ENCODE measurements around the gene NKX1-1.

Gene NKX1-1

DNA sequence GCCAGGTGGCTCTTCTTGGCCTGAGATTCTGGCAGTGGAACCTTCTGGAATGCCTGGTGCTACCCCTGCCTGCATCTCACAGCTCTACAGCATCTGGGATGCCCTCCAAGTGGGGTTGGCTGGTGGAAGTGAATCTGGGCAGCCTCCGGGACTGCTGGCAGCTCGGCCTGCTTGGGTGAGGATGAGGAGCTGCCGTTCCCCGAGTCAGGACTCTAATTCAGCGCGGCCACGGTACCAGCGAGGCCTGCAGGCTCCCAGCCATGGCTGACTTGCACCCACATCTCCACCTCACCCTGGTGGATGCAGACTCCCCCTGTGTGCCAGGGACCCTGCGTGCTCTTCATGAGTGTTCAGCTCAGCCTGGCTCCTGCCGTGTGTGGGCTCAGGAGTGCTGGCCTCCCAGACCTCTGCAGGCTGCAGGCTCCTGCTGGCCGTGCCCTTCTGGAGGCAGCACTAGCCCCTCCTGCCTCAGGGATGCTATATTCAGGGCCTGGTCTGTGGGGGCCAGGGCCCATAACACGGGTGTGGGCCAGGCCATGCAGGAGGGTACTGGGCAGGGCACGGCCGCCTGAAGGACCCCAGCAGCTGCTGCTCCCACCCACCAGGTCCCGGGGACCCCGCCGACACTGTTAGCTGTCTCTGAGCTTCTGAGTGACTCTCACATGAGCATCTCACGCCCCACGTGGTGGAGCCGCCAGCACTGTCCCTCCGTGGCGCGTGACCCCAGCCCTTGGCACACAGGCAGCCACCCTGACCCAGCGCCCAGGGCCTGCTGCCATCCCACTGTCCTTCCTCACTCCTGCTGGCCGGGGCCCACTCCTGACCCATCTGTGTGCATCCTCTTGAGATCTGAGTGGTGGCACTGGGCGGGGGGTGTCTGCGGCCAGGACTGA lies 48.6 kb downstream of the NKX1-1 start:
- no peak overlapping the region for H3K27ac ChIP-seq
- TF ChIP-seq, protein P1, sequence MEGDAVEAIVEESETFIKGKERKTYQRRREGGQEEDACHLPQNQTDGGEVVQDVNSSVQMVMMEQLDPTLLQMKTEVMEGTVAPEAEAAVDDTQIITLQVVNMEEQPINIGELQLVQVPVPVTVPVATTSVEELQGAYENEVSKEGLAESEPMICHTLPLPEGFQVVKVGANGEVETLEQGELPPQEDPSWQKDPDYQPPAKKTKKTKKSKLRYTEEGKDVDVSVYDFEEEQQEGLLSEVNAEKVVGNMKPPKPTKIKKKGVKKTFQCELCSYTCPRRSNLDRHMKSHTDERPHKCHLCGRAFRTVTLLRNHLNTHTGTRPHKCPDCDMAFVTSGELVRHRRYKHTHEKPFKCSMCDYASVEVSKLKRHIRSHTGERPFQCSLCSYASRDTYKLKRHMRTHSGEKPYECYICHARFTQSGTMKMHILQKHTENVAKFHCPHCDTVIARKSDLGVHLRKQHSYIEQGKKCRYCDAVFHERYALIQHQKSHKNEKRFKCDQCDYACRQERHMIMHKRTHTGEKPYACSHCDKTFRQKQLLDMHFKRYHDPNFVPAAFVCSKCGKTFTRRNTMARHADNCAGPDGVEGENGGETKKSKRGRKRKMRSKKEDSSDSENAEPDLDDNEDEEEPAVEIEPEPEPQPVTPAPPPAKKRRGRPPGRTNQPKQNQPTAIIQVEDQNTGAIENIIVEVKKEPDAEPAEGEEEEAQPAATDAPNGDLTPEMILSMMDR (conservative IDR thresholded peaks at IDR 0.05): no peak

- TF ChIP-seq, protein P1 (conservative IDR thresholded peaks at IDR 0.05): peak; percentile 88
- H3K27ac ChIP-seq: no peak overlapping the region
These were observed 49.9 kb downstream of the NKX1-1 start for GRCh38 chr4:1356181-1356998.

GRCh38 chr4:1355378-1355777 lies 50.9 kb downstream of the NKX1-1 start:
- no peak overlapping the region for H3K27ac ChIP-seq
- TF ChIP-seq, protein P1 (conservative IDR thresholded peaks at IDR 0.05): no peak

- H3K27ac ChIP-seq: no peak overlapping the region
- TF ChIP-seq, protein P1 (conservative IDR thresholded peaks at IDR 0.05): no peak
These were observed 51.3 kb downstream of the NKX1-1 start for GRCh38 chr4:1354983-1355275.

DNA sequence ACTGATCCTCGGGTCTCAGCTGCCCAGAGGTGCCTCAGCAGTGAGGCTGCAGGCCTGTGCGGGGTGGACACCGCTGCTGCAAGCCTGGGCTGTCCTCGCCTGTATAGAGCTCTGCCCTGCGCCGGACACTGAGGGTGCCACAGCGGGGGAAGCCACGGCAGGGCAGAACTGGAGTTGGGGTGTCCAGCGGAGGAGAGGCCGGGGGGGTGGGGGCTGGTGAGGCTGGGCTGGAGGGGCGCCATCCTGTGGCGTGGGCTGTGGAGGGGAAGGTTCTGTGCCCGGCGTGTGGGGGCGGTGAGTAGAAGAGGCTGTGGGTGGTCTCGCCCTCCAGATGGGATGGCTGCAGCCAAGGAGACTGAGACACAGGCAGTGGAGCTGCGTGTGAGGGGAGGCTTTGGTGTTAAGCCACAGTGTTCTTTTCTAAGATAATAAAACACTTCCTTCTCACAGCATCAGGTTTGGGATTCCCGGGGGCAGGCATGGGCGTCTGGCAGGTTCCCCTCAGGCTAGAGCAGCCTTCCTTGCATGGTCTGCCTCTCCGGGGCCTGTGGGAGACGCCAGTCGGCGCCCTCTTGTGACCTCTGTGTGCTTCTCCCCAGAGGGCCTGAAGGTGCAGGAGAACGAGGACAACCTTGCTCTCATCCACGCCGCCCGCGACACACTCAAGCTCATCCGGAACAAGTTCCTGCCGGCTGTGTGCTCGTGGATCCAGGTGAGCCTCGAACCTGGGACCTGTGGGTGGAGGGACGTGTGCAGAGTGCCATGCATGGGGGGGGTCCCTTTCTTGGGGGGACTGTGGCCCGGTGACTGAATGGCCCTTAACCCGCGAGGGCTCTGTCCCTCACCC lies 51.9 kb downstream of the NKX1-1 start:
- no peak overlapping the region for H3K27ac ChIP-seq
- TF ChIP-seq, protein P1 (conservative IDR thresholded peaks at IDR 0.05): no peak

DNA sequence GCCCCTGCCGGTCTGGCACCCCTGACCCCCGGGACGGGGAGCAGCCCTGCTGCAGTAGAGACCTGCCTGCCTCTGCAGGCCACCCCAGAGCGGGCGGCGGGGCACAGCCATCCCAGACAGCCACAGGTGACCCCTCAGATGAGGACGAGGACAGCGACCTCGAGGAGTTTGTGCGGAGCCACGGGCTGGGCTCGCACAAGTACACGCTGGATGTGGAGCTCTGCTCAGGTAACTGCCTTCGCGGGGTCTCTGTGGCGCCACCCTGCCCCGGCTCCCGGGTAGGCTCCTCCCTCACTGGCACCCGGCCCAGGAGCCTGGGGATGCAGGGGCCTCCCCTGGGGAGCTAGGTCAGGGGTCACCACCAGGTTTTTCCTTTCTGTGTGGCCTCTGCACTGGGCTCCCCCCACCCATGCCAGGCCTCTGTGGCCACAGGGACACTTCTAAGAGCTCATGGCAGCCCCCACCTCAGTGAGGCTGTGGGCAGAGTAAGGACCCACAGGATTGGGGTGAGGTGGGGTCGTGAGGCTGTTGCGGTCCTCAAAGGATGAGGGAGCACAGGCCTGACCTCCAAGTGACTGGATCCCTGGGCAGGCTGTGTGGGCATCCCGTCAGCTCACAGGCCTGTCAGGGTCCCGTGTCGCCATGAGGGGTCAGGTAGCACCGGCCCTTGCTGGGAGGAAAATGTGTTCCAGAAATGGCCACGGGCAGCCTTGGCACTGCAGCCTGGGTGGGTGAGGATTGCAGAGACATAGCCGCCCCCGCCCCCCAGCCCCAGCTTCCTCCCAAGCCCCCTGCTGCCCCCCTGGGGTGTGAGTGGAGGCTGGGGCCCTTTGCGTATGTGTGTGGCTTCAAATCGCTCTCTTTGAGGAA lies 52.8 kb downstream of the NKX1-1 start:
- TF ChIP-seq, protein P1 (conservative IDR thresholded peaks at IDR 0.05): no peak
- no peak overlapping the region for H3K27ac ChIP-seq
